Stimulated activated CD4-positive, alpha-beta T cell treated with anti-CD3 and anti-CD28 coated beads, Interleukin-4, amount 100 ng/mL, for 48 hours (primary cell): ENCODE results near the gene P4HA1.
"Not testable (repeated sequence)": the region's sequence is repeated elsewhere in the genome, so short reads cannot be mapped to it uniquely, and the experiment has no call there.

Source experiments
- DNase-seq, 2 donors: peaks; one replicate each; pipeline ENCODE4 v3.0.0-alpha.2; 2020; ENCODE audit warnings: low read depth in 2 of 2

Gene P4HA1

DNA sequence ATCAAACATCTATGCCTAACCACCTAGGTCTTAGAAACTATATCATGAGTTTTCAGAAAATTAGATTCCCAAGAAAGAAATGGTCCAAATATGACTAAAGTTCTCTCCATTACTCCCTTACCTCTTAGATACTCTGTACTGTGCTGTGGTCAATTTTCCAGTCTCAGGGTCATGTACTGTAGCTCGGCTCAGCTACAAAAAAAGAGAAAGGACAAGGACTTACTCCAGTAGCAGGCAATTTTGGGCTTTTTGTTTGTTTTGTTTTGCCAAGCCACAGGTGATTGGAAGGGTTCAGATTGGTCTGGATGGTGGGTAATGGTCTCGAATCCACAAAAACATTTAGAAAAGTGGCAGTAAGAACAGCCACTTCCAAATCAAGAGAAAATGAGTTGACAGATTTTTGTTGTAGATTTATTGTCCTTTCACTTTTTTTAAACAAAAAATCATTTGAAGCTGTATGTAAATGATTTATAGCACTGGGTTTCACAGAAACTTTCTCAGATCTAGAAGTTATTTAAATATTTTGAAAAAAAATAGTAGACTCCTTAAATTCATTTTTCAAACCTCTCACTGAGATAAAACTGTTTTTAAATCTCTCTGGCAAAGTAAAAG is 52.8 kb downstream of the P4HA1 start:
- no peak for DNase-seq

DNA sequence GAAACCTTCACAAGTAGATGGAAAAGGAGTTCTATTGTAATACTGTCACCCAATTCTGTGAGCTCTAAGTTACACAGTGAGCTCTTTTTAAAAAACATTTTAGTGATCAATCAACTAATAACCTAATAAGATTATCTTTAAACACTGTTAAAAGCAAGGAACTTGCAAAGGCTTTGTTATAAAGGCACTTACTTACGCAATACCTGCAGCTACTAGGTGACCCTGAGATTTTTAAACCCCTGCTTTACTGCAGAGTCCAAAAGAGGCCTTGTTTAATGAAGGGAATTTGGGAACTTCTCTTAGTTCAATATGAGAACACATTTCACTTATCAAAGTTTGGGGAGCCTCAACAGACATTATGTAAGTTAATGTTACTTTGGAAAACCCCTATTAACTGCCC is 53.3 kb downstream of the P4HA1 start:
- DNase-seq, result no peak

DNA sequence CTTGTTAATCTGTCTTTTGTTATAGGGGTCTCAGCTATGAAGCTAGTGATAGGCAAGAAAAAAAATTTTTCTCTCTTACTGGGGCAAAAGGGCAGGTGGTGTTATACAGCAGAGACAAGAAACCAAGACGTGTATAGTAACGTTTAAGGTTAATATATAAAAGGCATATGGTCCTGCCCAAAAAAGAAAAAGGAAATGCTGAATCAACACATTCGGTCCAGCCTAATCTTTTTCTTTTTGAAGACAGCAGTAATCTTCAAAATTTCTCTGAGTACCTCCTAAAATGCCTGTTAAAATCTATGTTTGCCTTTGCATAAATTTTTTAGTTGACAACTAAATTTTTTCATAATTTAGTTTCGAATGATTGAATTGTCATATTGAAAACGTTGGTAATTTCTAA is 54.5 kb downstream of the P4HA1 start:
- DNase-seq, result no peak

DNA sequence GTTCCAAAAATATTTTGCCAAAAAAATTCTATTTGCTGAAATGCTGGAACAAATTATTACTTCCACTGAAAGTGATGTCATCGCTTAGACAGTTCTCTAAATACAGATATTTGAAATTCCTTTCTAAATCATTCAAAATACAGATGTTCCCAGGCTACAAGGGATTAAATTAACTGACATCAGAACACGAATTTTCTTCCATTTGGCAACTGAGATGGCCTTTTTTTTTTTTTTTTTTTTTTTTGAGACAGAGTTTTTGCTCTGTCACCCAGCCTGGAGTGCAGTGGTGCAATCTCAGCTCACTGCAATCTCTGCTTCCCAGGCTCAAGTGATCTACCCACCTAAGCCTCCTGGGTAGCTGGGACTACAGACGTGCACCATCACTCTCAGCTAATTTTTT is 57.0 kb downstream of the P4HA1 start:
- DNase-seq, result no peak

DNA sequence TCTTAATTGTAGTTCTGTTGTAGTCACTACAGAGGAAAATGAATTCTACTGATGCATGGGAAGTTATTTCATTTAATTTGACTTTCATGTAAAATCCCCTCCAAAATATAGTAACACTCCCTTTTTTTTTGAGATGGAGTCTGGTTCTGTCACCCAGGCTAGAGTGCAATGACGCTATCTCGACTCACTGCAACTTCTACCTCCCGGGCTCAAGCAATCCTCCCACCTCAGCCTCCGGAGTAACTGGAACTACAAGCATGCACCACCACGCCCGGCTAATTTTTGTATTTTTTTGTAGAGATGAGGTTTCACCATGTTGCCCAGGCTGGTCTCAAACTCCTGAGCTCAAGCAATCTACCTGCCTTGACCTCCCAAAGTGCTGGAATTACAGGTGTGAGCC is 60.4 kb downstream of the P4HA1 start:
- DNase-seq, result not testable (repeated sequence)

DNA sequence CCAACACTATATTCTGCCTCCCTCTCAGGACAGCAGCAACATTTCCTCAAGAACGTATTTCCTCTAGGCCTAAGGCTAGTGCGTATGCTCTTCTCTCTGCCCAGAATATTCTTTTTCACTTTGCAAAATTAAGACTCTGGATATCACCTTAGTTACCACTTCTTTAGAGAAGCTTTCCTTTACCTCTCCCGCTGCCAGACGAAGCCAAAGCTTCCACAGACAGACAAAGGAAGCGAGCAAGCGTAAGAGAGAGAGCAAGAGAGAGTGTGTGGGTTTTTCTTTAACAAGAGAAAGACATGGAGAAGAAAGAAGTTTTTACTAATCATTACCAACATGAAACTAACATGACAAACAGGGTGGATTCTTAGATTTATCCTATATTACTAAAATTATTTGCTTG is 64.1 kb downstream of the P4HA1 start:
- no peak for DNase-seq

DNA sequence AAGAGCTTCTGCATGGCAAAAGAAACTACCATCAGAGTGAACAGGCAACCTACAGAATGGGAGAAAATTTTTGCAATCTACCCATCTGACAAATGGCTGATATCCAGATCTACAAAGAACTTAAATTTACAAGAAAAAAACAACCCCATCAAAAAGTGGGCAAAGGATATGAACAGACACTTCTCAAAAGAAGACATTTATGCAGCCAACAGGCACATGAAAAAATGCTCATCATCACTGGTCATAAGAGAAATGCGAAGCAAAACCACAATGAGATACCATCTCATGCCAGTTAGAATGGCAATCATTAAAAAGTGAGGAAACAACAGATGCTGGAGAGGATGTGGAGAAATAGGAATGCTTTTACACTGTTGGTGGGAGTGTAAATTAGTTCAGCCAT is 70.0 kb downstream of the P4HA1 start:
- DNase-seq, result not testable (repeated sequence)

DNA sequence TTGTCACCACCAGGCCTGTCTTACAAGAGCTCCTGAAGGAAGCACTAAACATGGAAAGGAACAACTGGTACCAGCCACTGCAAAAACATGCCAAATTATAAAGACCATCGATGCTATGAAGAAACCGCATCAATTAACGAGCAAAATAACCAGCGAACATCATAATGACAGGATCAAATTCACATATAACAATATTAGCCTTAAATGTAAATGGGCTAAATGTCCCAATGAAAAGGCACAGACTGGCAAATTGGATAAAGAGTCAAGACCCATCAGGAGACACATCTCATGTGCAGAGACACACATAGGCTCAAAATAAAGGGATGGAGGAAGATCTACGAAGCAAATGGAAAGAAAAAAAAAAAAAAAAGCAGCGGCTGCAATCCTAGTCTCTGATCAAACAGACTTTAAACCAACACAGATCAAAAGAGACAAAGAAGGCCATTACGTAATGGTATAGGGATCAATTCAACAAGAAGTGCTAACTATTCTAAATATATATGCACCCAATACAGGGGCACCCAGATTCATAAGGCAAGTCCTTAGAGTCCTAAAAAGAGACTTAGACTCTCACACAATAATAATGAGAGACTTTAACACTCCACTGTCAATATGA is 73.1 kb downstream of the P4HA1 start:
- not testable (repeated sequence) for DNase-seq

DNA sequence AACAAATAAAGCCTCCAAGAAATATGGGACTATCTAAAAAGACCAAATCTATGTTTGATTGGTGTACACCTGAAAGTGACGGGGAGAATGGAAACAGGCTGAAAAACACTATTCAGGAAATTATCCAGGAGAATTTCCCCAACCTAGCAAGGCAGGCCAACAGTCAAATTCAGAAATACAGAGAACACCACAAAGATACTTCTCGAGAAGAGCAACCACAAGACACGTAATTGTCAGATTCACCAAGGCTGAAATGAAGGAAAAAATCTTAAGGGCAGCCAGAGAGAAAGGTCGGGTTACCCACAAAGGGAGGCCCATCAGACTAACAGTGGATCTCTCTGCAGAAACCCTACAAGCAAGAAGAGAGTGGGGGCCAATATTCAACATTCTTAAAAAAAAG is 73.7 kb downstream of the P4HA1 start:
- not testable (repeated sequence) for DNase-seq

DNA sequence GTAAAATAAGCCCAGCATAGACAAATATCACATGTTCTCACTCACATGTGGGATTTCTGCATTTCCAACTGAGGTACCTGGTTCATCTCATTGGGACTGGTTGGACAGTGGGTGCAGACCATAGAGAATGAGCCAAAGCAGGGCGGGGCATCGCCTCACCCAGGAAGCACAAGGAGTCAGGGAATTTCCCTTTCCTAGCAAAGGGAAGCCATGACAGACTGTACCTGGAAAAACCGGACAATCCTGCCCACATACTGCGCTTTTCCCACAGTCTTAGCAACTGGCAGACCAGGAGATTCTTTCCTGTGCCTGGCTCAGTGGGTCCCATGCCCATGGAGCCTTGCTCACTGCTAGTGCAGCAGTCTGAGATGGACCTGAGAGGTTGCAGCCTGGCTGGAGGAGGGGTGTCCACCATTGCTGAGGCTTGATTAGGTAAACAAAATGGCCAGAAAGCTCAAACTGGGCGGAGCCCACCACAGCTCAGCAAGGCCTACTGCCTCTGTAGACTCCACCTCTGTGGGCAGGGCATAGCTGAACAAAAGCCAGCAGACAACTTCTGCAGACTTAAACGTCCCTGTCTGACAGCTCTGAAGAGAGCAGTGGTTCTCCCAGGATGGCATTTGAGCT is 75.0 kb downstream of the P4HA1 start:
- not testable (repeated sequence) for DNase-seq

DNA sequence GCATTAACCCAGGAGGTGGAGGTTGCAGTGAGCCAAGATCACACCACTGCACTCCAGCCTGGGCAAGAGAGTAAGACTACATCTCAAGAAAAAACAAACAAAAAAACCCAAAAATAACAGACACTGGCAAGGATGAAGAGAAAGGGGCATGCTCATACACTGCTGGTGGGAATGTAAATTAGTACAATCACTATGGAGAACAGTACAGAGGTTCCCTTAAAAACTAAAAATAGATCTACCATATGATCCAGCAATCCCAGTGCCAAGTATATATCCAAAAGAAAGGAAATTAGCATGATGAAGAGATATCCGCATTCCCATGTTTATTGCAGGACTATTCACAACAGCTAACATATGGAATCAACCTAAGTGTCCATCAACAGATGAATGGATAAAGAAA is 75.6 kb downstream of the P4HA1 start:
- DNase-seq, result no peak

DNA sequence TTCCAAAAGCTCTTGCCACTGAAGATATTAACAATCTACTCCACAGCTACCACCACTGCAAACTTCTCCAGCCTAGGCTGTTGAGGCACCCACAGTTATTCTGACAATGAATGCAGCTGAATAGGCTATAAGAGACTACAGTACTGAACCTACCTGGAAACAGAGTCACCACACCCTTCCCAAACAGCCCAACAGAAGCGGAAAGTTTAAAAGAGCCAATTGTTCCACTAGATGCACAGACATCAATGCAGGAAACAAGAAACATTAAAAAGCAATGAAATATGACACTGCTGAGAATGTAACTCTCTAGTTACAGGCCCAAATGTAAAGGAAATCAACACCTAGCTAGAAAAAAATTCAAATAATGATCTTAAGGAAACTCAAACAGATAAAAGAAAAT is 77.6 kb downstream of the P4HA1 start:
- DNase-seq, result no peak

DNA sequence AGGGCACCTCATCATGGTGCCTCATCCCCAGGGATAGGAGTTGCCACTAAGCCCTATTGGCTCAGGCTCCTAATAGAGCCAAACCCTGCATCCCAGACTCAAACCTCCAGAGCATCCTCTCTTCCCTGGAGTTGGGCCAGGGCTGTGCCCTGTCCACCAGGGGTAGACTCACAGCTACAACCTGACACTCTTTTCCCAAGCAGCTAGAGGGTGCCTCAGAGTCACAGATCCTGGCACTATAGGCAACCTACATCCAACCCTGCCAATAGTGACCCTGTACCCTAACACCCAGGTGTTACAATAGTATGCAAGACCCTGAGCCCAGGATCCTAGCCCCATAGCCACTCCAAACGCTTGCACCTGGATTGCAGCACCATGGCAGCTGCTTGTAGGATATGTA is 78.0 kb downstream of the P4HA1 start:
- no peak for DNase-seq

DNA sequence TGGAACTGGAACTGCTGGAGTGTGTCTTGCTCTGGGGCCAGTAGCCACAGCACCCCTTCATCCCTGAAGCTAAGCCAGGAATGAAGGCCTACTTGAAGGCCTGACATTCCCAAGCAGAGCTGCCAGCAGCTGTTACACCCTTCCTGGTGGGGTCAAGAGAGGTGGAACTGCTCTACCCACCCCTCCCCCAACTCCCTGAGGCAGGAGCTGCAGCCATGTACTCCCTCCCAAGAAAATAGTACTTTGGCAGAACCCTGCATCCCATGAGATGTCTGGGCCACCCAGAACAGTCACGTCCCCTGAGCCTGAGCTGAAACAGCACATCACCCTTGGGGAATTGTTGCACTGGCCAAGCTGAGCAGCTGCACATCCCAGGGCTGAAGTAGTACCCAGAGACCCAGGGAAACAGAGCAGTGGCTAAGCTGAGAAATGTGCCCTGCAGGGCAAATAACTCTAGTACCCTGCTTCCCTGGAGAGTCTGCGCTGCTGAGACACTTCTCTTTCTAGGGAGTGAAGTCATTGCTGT is 78.6 kb downstream of the P4HA1 start:
- no peak for DNase-seq

DNA sequence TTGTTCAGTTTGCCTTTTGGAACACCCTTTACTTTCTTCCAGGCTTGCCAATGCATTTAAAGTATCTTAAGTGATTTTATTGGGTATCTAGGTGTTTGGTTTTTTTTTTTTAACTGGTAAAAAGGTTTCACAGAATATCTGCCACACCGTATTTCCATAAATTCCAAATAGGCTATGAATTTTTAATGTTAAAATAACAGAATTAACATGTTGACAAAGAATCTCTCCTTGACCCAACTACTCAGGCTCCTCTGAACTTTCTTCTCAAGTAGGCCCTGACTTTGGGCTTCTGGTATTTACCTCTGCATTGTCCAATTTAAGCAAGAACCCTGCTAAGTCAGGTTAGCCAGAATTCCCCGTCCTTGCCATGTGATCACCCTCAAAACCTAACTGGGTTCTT is 80.9 kb downstream of the P4HA1 start:
- no peak for DNase-seq

DNA sequence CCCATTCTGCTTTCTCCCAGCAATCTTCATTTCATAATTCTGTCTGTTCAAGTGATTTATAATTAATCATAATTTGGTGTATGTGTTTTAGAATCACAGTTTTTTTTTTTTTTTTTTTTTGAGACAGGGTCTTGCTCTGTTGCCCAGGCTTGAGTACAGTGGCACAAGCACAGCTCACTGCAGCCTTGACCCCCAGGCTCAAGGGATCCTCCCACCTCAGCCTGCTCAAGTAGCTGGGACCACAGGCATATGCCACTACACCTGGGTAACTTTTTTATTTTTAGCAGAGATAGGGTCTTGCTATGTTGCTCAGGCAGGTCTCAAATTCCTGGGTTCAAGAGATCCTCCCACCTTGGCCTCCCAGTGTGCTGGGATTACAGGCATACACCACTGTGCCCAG is 92.8 kb downstream of the P4HA1 start:
- DNase-seq, result no peak

DNA sequence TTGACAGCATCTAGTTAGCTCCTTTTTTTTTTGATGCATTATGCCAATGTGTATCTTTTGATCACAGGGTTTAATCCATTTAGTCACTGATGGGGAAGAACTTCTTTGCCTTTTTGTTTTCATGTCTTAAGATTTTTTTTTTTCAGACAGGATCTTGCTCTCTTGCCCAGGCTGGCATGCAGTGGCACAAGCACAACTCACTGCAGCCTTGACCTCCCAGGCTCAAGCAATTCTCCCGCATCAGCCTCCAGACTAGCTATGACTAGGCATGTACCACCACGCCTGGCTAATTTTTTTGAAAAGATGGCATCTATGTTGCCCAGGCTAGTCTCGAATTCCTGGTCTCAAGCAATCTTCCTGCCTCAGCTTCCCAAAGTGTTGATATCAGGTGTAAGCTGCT is 95.7 kb downstream of the P4HA1 start:
- DNase-seq, result no peak

DNA sequence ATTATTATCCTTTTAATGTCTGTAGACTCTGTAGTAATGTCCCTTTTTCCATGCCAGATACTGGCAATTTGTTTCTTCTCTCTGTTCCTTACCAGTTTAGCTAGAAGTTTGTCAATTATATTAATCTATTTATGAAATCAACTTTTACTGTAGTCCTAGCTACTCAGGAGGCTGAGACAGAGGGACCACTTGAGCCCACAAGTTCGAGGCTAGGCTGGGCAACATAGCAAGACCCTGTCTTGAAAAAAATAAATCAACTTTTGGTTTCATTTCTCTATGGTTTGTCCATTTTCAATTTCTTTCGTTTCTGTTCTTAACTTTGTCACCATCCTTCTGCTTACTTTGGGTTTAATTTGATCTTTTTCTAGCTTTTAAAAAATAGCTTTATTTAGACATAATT is 99.6 kb downstream of the P4HA1 start:
- no peak for DNase-seq

DNA sequence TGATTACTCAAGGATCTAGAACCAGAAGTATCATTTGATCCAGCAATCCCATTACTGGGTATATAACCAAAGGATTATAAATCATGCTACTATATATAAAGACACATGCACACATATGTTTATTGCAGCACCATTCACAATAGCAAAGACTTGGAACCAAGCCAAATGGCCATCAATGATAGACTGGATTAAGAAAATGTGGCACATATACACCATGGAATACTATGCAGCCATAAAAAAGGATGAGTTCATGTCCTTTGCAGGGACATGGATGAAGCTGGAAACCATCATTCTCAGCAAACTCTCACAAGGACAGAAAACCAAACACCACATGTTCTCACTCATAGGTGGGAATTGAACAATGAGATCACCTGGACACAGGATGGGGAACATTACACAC is 101.2 kb downstream of the P4HA1 start:
- DNase-seq, result not testable (repeated sequence)

DNA sequence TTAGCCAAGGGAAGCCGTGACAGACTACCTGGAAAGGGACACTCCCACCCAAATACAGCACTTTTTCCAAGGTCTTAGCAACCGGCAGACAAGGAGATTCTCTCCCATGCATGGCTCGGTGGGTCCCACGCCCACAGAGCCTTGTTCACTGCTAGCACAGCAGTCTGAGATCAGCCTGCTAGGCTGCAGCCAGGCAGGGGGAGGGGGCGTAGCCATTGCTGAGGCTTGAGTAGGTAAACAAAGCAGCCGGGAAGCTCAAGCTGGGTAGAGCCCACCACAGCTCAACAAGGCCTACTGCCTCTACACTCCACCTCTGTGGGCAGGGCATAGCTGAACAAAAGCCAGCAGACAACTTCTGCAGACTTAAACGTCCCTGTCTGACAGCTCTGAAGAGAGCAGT is 106.9 kb downstream of the P4HA1 start:
- DNase-seq, result not testable (repeated sequence)

DNA sequence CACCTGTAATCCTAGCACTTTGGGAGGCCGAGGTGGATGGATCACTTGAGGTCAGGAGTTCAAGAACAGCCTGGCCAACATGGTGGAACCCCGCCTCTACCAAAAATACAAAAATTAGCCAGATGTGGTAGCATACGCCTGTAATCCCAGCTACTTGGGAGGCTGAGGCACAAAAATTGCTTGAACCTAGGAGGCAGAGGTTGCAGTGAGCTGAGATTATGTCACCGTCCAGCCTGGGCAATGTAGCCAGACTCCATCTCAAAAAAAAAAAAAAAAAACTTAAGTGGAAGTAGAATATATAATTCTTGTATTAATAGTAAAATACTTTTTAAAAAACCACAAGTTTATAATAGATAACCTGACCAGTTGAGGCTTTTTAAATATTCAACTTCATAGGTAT is 112.0 kb downstream of the P4HA1 start:
- DNase-seq, result not testable (repeated sequence)

DNA sequence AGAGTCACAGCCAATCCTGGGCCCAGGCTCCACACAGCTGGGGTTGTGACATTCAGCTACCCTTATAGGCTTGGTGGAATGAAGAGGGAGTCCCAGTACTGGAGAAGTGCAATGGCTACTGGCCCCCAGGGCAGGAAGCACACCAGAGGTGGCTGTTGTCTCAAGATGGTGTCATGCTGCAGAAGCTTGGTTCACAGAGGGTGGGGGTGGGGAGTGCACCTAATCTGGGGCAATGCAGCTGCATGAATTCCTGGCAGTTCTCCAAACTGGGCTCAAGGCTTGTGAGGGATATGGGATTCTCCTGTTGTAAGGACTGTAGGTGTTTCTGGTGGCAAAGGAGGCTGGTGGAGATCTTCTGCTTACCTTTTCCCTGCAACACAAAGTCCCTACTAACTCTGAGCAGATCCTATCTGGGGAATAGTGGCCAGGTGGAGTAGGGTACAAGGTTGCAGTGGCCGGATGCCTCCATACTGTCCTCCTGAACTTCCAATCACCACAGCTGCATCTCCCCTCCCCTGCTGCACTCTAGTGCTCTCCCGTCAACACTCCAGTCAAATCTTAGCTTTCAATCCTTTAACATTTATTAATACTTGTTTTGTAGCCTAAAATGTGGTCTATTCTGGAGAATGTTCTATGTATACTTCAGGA is 114.7 kb downstream of the P4HA1 start:
- DNase-seq, result no peak
